ENCODE data around the gene ATP11B. TPM values are rescaled to one million over a fixed set of nuclear protein-coding genes. Genes with fewer than 3 reads are reported as not detected.

The ATP11B gene
- polyA plus RNA-seq, 5 donors: 35.4 to 66.6 (median 62.4) TPM

- DNase-seq: no peak
Measured at GRCh38 chr3:182949688-182950087, 156.4 kb downstream of the ATP11B start.

- no peak for DNase-seq
Measured at GRCh38 chr3:182954553-182955235, 161.4 kb downstream of the ATP11B start.

GRCh38 chr3:182957226-182957625, 163.9 kb downstream of the ATP11B start:
- DNase-seq: no peak

GRCh38 chr3:182957676-182958266, 164.5 kb downstream of the ATP11B start:
- no peak for DNase-seq

- DNase-seq: no peak
Measured at GRCh38 chr3:182959474-182960350, 166.4 kb downstream of the ATP11B start.

- no peak for DNase-seq
Measured at GRCh38 chr3:182962166-182962565, 168.9 kb downstream of the ATP11B start.

GRCh38 chr3:182964179-182964578, 170.9 kb downstream of the ATP11B start:
- no peak for DNase-seq

- no peak for DNase-seq
Measured at GRCh38 chr3:182965861-182966366, 172.6 kb downstream of the ATP11B start.

- no peak for DNase-seq
Measured at GRCh38 chr3:182967218-182968204, 174.2 kb downstream of the ATP11B start.

GRCh38 chr3:182969277-182969676, 176.0 kb downstream of the ATP11B start:
- no peak for DNase-seq

GRCh38 chr3:182969853-182970252, 176.5 kb downstream of the ATP11B start:
- DNase-seq: no peak

GRCh38 chr3:182970811-182971418, 177.6 kb downstream of the ATP11B start:
- DNase-seq: no peak

Other genes starting within 250 kb of the ATP11B start
- gene DCUN1D1, start 187.0 kb downstream of the ATP11B start, polyA plus RNA-seq (ENCODE audit: insufficient read depth in 1 of 5, insufficient read length in 5 of 5, low replicate concordance in 1 of 5): 10 to 100 TPM; 30.5 to 61.0 (median 37.4) TPM

All from right lung (tissue), 5 donors.